GM12878 (cell line): ENCODE results near the gene CYP8B1. TPM values are rescaled to one million over a fixed set of nuclear protein-coding genes. Genes with fewer than 3 reads are reported as not detected.

Source experiments
- ATAC-seq: fragments of 200-7000 bp; cut with Tn5 transposase; 3 replicates; pipeline ENCODE4 v1.9.1; 2020; ENCODE audit warnings: mild to moderate bottlenecking, moderate library complexity
- BruUV-seq: library from RNA; stranded (reverse); fragments of 400-500 nt; replicated peaks from 2 replicates; lab custom pipeline; 2021; lab: Mats Ljungman, UMichigan
- CTCF ChIA-PET: fragments of 300-600 bp; sonication (Branson Sonifier 250); formaldehyde crosslinking; extraction: SDS; loops from one replicate; lab custom pipeline; 2021; ENCODE audit warnings: inconsistent platforms; lab: Yijun Ruan, JAX
- POLR2A ChIA-PET: fragments of 350-600 bp; formaldehyde crosslinking; extraction: SDS; loops from one replicate; lab custom pipeline; 2021; ENCODE audit warnings: inconsistent platforms; lab: Charles Lee
- RAD21 ChIA-PET: fragments of 300-600 bp; sonication (Branson Sonifier 250); formaldehyde crosslinking; loops from one replicate; lab custom pipeline; 2023; ENCODE audit warnings: antibody characterized with exemption; ENCODE audit not compliant: unreplicated experiment; lab: Charles Lee
- SMC1A ChIA-PET: fragments of 300-600 bp; sonication (Branson Sonifier 250); formaldehyde crosslinking; loops from one replicate; lab custom pipeline; 2023; ENCODE audit not compliant: unreplicated experiment, uncharacterized antibody; lab: Charles Lee
- DNase-seq: peaks from one replicate; pipeline ENCODE4 v3.0.0-alpha.2; 2011; ENCODE audit warnings: low read depth, low spot score
- FAIRE-seq: peaks from 3 replicates; lab custom pipeline; 2011; peaks lifted over from hg19 to GRCh38; lab: Jason Lieb, UNC
- H2AFZ ChIP-seq: 2 replicates; pipeline ENCODE4 v1.6.0; 2011; ENCODE audit warnings: low read depth, low read length, control low read depth; ENCODE audit not compliant: control insufficient read depth
- H3K27ac ChIP-seq: 2 replicates; pipeline ENCODE4 v1.5.1; 2011; ENCODE audit warnings: control low read depth; ENCODE audit not compliant: control insufficient read depth, insufficient read depth
- H3K27me3 ChIP-seq, 2 experiments: replicated peaks in 1 of 2; 2 replicates each; pipeline versions ENCODE4 v1.6.0 to v1.6.1; 2011; ENCODE audit warnings: low read length in 1 of 2; ENCODE audit not compliant: control insufficient read depth in 2 of 2, insufficient read depth in 2 of 2
- H3K36me3 ChIP-seq, 2 experiments: 2 replicates each; pipeline ENCODE4 v1.5.1; 2011; ENCODE audit warnings: low read length in 1 of 2; ENCODE audit not compliant: control insufficient read depth in 2 of 2, insufficient read depth in 2 of 2
- H3K4me1 ChIP-seq: 2 replicates; pipeline ENCODE4 v1.6.1; 2011; ENCODE audit warnings: mild to moderate bottlenecking, low read length, moderate library complexity, mixed read lengths; ENCODE audit not compliant: control insufficient read depth, insufficient read depth
- H3K4me2 ChIP-seq: 2 replicates; pipeline ENCODE4 v1.6.0; 2011; ENCODE audit warnings: control low read depth; ENCODE audit not compliant: control insufficient read depth, insufficient read depth
- H3K4me3 ChIP-seq: fragments of 200-600 bp; sonication (generic); 2 replicates; pipeline ENCODE4 v1.5.1; 2016
- H3K79me2 ChIP-seq: 2 replicates; pipeline ENCODE4 v1.6.0; 2011; ENCODE audit warnings: low read length; ENCODE audit not compliant: control insufficient read depth, insufficient read depth
- H3K9ac ChIP-seq: 2 replicates; pipeline ENCODE4 v1.8.0; 2011; ENCODE audit warnings: low read length, control low read depth, mixed read lengths; ENCODE audit not compliant: control insufficient read depth, insufficient read depth
- H3K9me3 ChIP-seq: replicated peaks from 3 replicates; pipeline ENCODE4 v1.5.1; 2011; ENCODE audit warnings: mild to moderate bottlenecking, low read length; ENCODE audit not compliant: control insufficient read depth, insufficient read depth
- H4K20me1 ChIP-seq: 2 replicates; pipeline ENCODE4 v1.6.0; 2011; ENCODE audit not compliant: control insufficient read depth, insufficient read depth
- EED ChIP-seq: sonication (generic); IDR thresholded peaks from 2 replicates; pipeline ENCODE4 v1.6.1; 2016; ENCODE audit warnings: antibody characterized with exemption, low read depth
- GABPA ChIP-seq: IDR thresholded peaks from 2 replicates; pipeline ENCODE4 v1.6.1; 2014; ENCODE audit warnings: antibody characterized with exemption, low read depth, mild to moderate bottlenecking, inconsistent platforms
- HDAC2 ChIP-seq: fragments of 200-600 bp; sonication (generic); IDR thresholded peaks from 2 replicates; pipeline ENCODE4 v1.6.1; 2017
- NR2F1 ChIP-seq: fragments of 450-650 bp; conservative IDR thresholded peaks from 2 replicates; pipeline ENCODE4 v1.6.1; 2017; ENCODE audit warnings: mild to moderate bottlenecking
- POLR2A ChIP-seq: IDR thresholded peaks from 2 replicates; pipeline ENCODE4 v1.6.1; 2011; ENCODE audit warnings: low read depth, mild to moderate bottlenecking, low read length
- RCOR1 ChIP-seq: conservative IDR thresholded peaks from 2 replicates; pipeline ENCODE4 v1.6.1; 2012; ENCODE audit warnings: low read depth, low read length, improper control_type of control experiment
- SMC3 ChIP-seq: IDR thresholded peaks from 2 replicates; pipeline ENCODE4 v1.6.1; 2011; ENCODE audit warnings: low read length, improper control_type of control experiment, borderline replicate concordance
- SP1 ChIP-seq: IDR thresholded peaks from one replicate; pipeline ENCODE4 v1.6.1; 2011; ENCODE audit warnings: low read depth, low read length
- SREBF2 ChIP-seq: IDR thresholded peaks from 2 replicates; pipeline ENCODE4 v1.6.1; 2012; ENCODE audit warnings: mild to moderate bottlenecking, low read length
- STAT1 ChIP-seq: fragments of 450-650 bp; conservative IDR thresholded peaks from 2 replicates; pipeline ENCODE4 v1.6.1; 2014; ENCODE audit warnings: antibody characterized with exemption, mild to moderate bottlenecking
- ZNF207 ChIP-seq: fragments of 450-650 bp; IDR thresholded peaks from 2 replicates; pipeline ENCODE4 v1.6.1; 2014; ENCODE audit warnings: antibody characterized with exemption, mild to moderate bottlenecking, borderline replicate concordance
- WGBS: methylation state at CpG from one replicate; pipeline ENCODE4 v1.1.6; 2016; ENCODE audit warnings: low lambda C conversion rate; ENCODE audit not compliant: insufficient replicate concordance, insufficient coverage; ENCODE audit errors: missing lambda C conversion rate; 5-methylcytosine and 5-hydroxymethylcytosine counted together
- in situ Hi-C: fragments of 300-500 bp; cut with MboI; formaldehyde crosslinking; loops from 9 replicates; pipeline ENCODE4 v1.14.3; 2018; ENCODE audit warnings: mixed read lengths
- intact Hi-C: fragments of 100-400 bp; cut with micrococcal nuclease; formaldehyde crosslinking; loops from one replicate; pipeline ENCODE4 v1.14.2; 2022; ENCODE audit not compliant: unreplicated experiment
- polyA plus RNA-seq, 11 experiments: library from polyadenylated mRNA; depleted of rRNA in 4 of 11; unstranded in 6 of 11; stranded (reverse) in 5 of 11; fragments of >200 nt; fragmentation: Nextera tagmentation in 4 of 11; fragmentation: Illumina TruSeq in 1 of 11; extraction: Ambion mirVana in 4 of 11; extraction: Trizol in 1 of 11; gene quantifications; 1 replicate in 1 of 11; 2 replicates in 10 of 11; pipeline versions ENCODE4 v1.2.1 to v1.2.3, GENCODE V29; 2011 to 2016; ENCODE audit warnings: inconsistent platforms in 2 of 11, missing spikeins in 2 of 11, low read depth in 1 of 11
- total RNA-seq, 4 experiments: library from RNA; depleted of rRNA in 3 of 4; stranded (reverse); fragments of >200 nt in 3 of 4; fragmentation: Illumina TruSeq in 1 of 4; extraction: Trizol in 1 of 4; gene quantifications; 2 replicates each; pipeline versions ENCODE4 v1.2.1 to v1.2.3, GENCODE V29; 2013 to 2021
- TF ChIP-seq, protein P1 (sequence below): fragments of 150-350 bp; IDR thresholded peaks from 2 replicates; pipeline ENCODE4 v1.6.1; 2016; ENCODE audit warnings: low read depth, low read length
- TF ChIP-seq, protein P2 (sequence below): fragments of 450-650 bp; IDR thresholded peaks from 2 replicates; pipeline ENCODE4 v1.6.1; 2018; ENCODE audit warnings: mild to moderate bottlenecking, low read depth, moderate library complexity; ENCODE audit not compliant: partially characterized antibody
- TF ChIP-seq, protein P3 (sequence below): IDR thresholded peaks from 2 replicates; pipeline ENCODE4 v1.6.1; 2012; ENCODE audit warnings: low read depth, low read length, improper control_type of control experiment

The CYP8B1 gene
- total and polyA plus RNA-seq, 10 of the 15 experiments (the other 5 are each of a cell fraction or from before 2014, with no cell fraction given), result 0.08 TPM; not detected in 9

DNA sequence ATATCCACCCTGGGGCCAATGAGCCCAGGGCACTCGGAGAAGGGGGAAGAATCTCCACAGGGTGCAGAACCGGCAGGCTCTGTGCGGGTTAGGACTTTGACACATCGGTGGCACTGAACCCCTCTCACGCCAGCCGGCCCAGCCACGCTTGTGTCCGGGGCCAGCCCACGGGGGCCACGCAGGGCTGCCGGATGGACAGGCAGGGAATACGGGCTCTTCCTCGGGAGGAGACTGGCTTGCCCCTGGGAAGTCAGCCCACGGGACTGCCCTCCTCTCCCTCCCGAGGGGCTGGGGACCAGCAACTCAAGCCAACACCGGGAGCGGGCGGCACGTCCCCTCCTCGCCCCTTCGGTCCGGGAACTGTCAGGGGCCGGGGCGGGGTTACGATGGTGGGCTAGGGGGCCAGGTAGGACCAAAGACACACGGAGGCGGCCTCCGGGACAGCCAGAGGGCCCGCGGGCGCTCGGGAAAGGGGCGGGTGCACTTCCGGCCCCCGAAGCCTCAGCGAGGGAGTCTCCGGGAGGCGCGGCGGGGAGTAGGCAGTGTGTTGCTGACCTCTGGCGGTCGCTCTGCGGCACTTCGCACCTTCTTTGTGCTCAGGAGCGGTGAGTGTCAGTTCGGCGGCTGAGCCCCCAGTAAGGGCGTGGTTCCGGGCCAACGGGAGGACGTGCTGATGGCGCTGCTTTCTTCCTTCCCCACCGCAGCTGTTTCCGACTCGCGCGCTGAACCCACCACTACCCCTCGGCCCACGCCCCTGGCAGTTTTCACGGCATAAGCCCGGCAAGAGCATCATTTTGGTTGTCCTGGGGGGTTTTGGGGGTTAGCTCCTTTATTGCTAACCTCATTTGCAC is 5.1 kb upstream of the CYP8B1 start:
- FAIRE-seq (peak; percentile 80), DNase-seq (peak; percentile 42), ATAC-seq (peak; percentile 100)
- H3K4me1 ChIP-seq, result peaks cover 4% of the 10 kb centered on the region; the same call in 1 of the 2 replicates
- no peaks in the 10 kb centered on the region; the same call in 1 of the 3 replicates for H3K9me3 ChIP-seq
- SMC1A ChIA-PET, result interaction anchor here (0.7 to 1.5 kb wide), 7 partner anchors 11 to 298 kb away, joined by 3 to 7 read pairs (median 4); no protein-coding TSS in a partner anchor
- intact Hi-C loops (loop anchor here (1.0 to 2.0 kb wide), 3 partner anchors 42 to 100 kb away; no protein-coding TSS in a partner anchor), in situ Hi-C loops (no loop called here)
- H3K9ac ChIP-seq, result peak overlapping the region; percentile 49
- peak overlapping the region; percentile 58 for H3K4me2 ChIP-seq
- no TSS peak for BruUV-seq
- POLR2A ChIA-PET, result no interaction called here
- H3K27me3 ChIP-seq, result no peaks in the 10 kb centered on the region
- RAD21 ChIA-PET, result interaction anchor here (0.7 to 1.5 kb wide), 6 partner anchors 33 to 390 kb away, joined by 3 to 11 read pairs (median 4); no protein-coding TSS in a partner anchor
- H3K79me2 ChIP-seq, result no peaks in the 10 kb centered on the region
- H3K36me3 ChIP-seq, result no peaks in the 10 kb centered on the region
- no peak overlapping the region for H3K27ac ChIP-seq
- H2AFZ ChIP-seq, result peak overlapping the region; percentile 76
- peak overlapping the region; percentile 64 for H3K4me3 ChIP-seq
- CTCF ChIA-PET, result interaction anchor here (0.6 to 3.6 kb wide), 22 partner anchors 8 to 333 kb away, joined by 3 to 35 read pairs (median 4); no protein-coding TSS in a partner anchor
- H4K20me1 ChIP-seq, result no peaks in the 10 kb centered on the region
- WGBS, result 8% methylated on average over 45 of the region's 61 CpGs
- TF ChIP-seq STAT1, result no peak
- TF ChIP-seq, protein P1, sequence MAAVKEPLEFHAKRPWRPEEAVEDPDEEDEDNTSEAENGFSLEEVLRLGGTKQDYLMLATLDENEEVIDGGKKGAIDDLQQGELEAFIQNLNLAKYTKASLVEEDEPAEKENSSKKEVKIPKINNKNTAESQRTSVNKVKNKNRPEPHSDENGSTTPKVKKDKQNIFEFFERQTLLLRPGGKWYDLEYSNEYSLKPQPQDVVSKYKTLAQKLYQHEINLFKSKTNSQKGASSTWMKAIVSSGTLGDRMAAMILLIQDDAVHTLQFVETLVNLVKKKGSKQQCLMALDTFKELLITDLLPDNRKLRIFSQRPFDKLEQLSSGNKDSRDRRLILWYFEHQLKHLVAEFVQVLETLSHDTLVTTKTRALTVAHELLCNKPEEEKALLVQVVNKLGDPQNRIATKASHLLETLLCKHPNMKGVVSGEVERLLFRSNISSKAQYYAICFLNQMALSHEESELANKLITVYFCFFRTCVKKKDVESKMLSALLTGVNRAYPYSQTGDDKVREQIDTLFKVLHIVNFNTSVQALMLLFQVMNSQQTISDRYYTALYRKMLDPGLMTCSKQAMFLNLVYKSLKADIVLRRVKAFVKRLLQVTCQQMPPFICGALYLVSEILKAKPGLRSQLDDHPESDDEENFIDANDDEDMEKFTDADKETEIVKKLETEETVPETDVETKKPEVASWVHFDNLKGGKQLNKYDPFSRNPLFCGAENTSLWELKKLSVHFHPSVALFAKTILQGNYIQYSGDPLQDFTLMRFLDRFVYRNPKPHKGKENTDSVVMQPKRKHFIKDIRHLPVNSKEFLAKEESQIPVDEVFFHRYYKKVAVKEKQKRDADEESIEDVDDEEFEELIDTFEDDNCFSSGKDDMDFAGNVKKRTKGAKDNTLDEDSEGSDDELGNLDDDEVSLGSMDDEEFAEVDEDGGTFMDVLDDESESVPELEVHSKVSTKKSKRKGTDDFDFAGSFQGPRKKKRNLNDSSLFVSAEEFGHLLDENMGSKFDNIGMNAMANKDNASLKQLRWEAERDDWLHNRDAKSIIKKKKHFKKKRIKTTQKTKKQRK, result no peak
- 0 out of 2 replicates have a peak, but pooled peaks have one; percentile 38 for TF ChIP-seq ZNF207
- TF ChIP-seq, protein P2, sequence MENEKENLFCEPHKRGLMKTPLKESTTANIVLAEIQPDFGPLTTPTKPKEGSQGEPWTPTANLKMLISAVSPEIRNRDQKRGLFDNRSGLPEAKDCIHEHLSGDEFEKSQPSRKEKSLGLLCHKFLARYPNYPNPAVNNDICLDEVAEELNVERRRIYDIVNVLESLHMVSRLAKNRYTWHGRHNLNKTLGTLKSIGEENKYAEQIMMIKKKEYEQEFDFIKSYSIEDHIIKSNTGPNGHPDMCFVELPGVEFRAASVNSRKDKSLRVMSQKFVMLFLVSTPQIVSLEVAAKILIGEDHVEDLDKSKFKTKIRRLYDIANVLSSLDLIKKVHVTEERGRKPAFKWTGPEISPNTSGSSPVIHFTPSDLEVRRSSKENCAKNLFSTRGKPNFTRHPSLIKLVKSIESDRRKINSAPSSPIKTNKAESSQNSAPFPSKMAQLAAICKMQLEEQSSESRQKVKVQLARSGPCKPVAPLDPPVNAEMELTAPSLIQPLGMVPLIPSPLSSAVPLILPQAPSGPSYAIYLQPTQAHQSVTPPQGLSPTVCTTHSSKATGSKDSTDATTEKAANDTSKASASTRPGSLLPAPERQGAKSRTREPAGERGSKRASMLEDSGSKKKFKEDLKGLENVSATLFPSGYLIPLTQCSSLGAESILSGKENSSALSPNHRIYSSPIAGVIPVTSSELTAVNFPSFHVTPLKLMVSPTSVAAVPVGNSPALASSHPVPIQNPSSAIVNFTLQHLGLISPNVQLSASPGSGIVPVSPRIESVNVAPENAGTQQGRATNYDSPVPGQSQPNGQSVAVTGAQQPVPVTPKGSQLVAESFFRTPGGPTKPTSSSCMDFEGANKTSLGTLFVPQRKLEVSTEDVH, result no peak
- peak; percentile 60 for TF ChIP-seq POLR2A
- TF ChIP-seq EED, result 0 out of 2 replicates have a peak, but pooled peaks have one; percentile 11
- TF ChIP-seq GABPA, result no peak
- peak; percentile 27; the same call in 1 of the 2 replicates for TF ChIP-seq NR2F1
- peak; percentile 15 for TF ChIP-seq SP1
- no peak for TF ChIP-seq RCOR1
- TF ChIP-seq, protein P3, sequence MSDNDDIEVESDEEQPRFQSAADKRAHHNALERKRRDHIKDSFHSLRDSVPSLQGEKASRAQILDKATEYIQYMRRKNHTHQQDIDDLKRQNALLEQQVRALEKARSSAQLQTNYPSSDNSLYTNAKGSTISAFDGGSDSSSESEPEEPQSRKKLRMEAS, result 0 out of 2 replicates have a peak, but pooled peaks have one; percentile 13
- no peak for TF ChIP-seq SREBF2
- TF ChIP-seq HDAC2, result no peak
- peak; percentile 88 for TF ChIP-seq SMC3
